HEK293 (cell line): ENCODE data around the gene SFT2D2.

Source experiments
- ZNF133 ChIP-seq: fragments of 450-650 bp; formaldehyde crosslinking; IDR thresholded peaks from 2 replicates; pipeline ENCODE4 v1.5.1; 2016; ENCODE audit warnings: missing biosample characterization, missing genetic modification characterization
- ZNF155 ChIP-seq: fragments of 450-650 bp; formaldehyde crosslinking; IDR thresholded peaks from 2 replicates; pipeline ENCODE4 v1.5.1; 2016; ENCODE audit warnings: missing biosample characterization, missing genetic modification characterization
- ZNF423 ChIP-seq: fragments of 450-650 bp; formaldehyde crosslinking; IDR thresholded peaks from 2 replicates; pipeline ENCODE4 v1.5.1; 2016; ENCODE audit warnings: missing biosample characterization, missing genetic modification characterization
- TF ChIP-seq, protein P1 (sequence below): fragments of 450-650 bp; formaldehyde crosslinking; IDR thresholded peaks from 2 replicates; pipeline ENCODE4 v1.5.1; 2016; ENCODE audit warnings: missing biosample characterization, missing genetic modification characterization, low read depth
- TF ChIP-seq, protein P2 (sequence below): fragments of 450-650 bp; formaldehyde crosslinking; IDR thresholded peaks from 2 replicates; pipeline ENCODE4 v1.5.1; 2016; ENCODE audit warnings: missing biosample characterization, missing genetic modification characterization

DNA sequence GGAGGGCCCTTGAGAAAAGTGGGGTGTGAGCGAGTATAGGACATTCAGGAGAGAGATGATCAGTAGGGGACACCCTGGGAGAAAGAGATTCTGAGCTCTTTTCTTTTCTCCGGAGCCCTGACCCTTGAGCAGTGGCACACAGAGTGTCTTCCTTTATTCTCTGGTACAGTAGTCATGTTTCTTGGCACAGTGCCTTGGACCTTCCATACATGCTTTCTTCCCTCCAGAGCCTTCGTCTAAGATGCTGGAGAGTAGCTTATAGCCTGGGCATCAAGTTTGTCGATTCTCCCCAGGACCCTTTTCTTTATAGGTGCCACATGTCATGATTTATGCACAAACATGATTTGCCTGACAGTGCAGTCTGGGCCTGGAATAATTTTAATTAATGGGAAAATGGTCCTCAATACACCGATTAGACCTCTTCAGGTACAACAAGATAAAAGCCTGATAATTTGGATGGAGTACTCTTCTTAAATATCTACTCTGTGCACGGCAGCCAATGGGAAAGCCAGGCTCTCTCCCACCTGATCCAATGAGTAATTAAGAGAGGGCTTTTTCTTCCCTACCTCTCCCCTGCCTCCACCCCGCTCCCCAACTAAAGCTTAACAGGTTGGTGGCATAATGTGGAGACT lies 54.6 kb downstream of the SFT2D2 start, which contains the start of gene TBX19:
- TF ChIP-seq ZNF155 (no peak), ZNF133 (no peak), ZNF423 (no peak)
- TF ChIP-seq, protein P1, sequence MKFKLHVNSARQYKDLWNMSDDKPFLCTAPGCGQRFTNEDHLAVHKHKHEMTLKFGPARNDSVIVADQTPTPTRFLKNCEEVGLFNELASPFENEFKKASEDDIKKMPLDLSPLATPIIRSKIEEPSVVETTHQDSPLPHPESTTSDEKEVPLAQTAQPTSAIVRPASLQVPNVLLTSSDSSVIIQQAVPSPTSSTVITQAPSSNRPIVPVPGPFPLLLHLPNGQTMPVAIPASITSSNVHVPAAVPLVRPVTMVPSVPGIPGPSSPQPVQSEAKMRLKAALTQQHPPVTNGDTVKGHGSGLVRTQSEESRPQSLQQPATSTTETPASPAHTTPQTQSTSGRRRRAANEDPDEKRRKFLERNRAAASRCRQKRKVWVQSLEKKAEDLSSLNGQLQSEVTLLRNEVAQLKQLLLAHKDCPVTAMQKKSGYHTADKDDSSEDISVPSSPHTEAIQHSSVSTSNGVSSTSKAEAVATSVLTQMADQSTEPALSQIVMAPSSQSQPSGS (tag by site-specific recombination), result no peak
- TF ChIP-seq, protein P2, sequence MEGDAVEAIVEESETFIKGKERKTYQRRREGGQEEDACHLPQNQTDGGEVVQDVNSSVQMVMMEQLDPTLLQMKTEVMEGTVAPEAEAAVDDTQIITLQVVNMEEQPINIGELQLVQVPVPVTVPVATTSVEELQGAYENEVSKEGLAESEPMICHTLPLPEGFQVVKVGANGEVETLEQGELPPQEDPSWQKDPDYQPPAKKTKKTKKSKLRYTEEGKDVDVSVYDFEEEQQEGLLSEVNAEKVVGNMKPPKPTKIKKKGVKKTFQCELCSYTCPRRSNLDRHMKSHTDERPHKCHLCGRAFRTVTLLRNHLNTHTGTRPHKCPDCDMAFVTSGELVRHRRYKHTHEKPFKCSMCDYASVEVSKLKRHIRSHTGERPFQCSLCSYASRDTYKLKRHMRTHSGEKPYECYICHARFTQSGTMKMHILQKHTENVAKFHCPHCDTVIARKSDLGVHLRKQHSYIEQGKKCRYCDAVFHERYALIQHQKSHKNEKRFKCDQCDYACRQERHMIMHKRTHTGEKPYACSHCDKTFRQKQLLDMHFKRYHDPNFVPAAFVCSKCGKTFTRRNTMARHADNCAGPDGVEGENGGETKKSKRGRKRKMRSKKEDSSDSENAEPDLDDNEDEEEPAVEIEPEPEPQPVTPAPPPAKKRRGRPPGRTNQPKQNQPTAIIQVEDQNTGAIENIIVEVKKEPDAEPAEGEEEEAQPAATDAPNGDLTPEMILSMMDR, result no peak
